GM18505 (cell line): ENCODE measurements around the gene ADGRB2.

Source experiments
- ATAC-seq: cut with Tn5 transposase; IDR thresholded peaks from one replicate; pipeline ENCODE4 v1.9.1; 2021; ENCODE audit not compliant: unreplicated experiment
- POLR2A ChIP-seq: IDR thresholded peaks from 4 replicates; pipeline ENCODE4 v1.6.1; 2011; ENCODE audit warnings: borderline replicate concordance; ENCODE audit not compliant: insufficient read depth, insufficient read length; ENCODE audit errors: extremely low read depth

ADGRB2 gene

GRCh38 chr1:31760471-31761470, 3.4 kb downstream of the ADGRB2 start:
- no peak for TF ChIP-seq POLR2A
- no peak for ATAC-seq

GRCh38 chr1:31759298-31760023, 4.7 kb downstream of the ADGRB2 start:
- ATAC-seq: no peak
- TF ChIP-seq POLR2A: no peak

DNA sequence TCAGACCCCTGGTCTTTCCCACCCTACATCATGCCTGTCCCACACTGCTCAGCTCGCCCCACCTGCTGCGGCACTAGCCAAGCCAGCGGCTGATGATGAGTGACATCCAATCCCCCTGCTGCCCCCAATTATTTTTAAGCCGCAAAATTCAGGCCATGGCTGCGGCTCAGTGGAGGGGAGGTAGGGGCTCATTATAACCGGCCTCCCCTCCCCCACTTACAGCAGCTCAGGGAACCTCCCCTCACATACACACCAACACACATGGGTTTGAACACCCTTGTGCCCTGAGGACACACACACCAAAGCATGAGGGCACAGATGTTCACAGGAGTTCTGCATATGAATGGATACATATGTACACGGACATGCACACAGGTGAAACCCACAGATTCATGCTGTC, 5.3 kb downstream of the ADGRB2 start:
- TF ChIP-seq POLR2A: no peak
- ATAC-seq: no peak

GRCh38 chr1:31757989-31758388, 6.2 kb downstream of the ADGRB2 start:
- no peak for TF ChIP-seq POLR2A
- no peak for ATAC-seq

GRCh38 chr1:31757204-31757679, 6.9 kb downstream of the ADGRB2 start:
- no peak for ATAC-seq
- TF ChIP-seq POLR2A: no peak

GRCh38 chr1:31756578-31756977, 7.6 kb downstream of the ADGRB2 start:
- no peak for ATAC-seq
- TF ChIP-seq POLR2A: no peak

DNA sequence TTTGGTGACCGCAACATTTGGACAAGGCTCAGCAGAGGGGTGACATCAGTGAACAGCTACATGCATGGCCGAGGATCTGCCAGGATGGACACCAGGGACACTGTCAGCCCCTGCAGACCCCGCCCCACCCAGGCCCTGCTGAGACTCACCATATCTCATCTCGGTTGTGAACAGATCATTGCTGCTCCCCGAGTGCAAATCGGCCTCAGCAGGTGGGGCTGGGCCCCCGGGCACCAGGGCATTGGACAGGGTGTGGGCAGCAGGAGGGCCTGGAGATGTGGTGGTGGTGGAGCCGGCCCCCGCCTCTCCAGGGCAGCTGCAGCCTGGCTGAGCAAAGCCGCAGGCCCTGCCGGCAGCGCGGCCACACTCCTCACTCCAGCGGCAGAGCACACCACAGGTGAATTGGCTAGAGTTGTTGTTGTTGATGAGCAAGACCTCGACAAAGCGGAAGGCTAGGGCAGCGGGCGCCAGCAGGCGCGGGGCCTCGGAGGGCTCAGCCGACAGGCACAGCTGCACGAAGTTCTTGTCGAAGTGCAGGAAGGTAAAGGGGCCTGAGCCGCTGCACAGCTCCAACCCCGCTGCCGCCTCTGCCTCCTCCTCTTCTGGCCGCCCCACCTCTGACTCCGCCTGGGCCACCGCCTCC, 8.2 kb downstream of the ADGRB2 start:
- no peak for TF ChIP-seq POLR2A
- no peak for ATAC-seq

GRCh38 chr1:31755197-31755611, 8.9 kb downstream of the ADGRB2 start:
- no peak for ATAC-seq
- TF ChIP-seq POLR2A: no peak

GRCh38 chr1:31754397-31754796, 9.7 kb downstream of the ADGRB2 start:
- no peak for TF ChIP-seq POLR2A
- no peak for ATAC-seq

GRCh38 chr1:31753707-31754349, 10.3 kb downstream of the ADGRB2 start:
- TF ChIP-seq POLR2A: no peak
- ATAC-seq: no peak

GRCh38 chr1:31752952-31753475, 11.1 kb downstream of the ADGRB2 start:
- no peak for TF ChIP-seq POLR2A
- no peak for ATAC-seq

- no peak for ATAC-seq
- no peak for TF ChIP-seq POLR2A
Observed at GRCh38 chr1:31752258-31752657, 11.9 kb downstream of the ADGRB2 start.

- no peak for TF ChIP-seq POLR2A
- no peak for ATAC-seq
Observed at GRCh38 chr1:31751822-31752241, 12.3 kb downstream of the ADGRB2 start.

DNA sequence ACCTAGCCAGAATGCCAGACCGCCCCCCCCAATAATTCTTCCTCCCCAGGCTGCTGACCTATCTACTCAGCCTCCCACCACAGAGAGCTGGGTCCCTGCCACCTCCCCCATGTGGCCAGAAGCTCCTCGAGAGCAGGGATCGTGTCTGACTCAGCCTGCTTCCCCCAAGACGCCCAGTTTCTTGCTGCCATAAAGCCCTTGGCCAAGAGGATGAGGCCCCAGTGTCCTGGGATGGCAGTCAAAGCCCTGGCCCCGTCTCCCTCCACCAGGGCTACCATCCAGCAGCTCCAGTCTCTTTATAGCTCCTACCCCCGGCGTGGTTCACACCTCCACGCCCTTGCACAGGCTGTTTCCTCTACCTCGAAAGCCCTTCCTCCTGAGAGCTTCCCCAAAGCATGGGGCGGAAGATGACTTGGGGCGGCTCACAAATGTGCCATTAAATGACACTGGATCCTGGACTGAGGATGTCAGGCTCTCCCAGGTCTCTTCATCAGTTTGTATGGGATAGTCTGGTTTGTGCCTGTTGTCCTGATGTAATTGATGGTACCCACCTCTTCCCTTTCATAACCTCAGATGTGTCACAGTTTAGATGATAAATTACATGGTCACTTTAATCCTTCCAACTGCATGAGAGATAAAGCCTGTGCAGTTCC, 13.2 kb downstream of the ADGRB2 start:
- TF ChIP-seq POLR2A: no peak
- ATAC-seq: no peak
